ENCODE measurements around the gene PTRH2.

Gene PTRH2

GRCh38 chr17:59699786-59700185, 7.4 kb downstream of the PTRH2 start:
- Histone ChIP-seq H3K79me2 (ENCODE audit: insufficient read depth, low read depth) (peaks cover 98% of the 10 kb centered on the region), H3K4me2 (no peak overlapping the region), H4K20me1 (ENCODE audit: insufficient read depth) (peaks cover 34% of the 10 kb centered on the region), H3K27me3 (ENCODE audit: insufficient read depth, low read depth) (no peaks in the 10 kb centered on the region), H3K36me3 (ENCODE audit: insufficient read depth) (peaks cover 16% of the 10 kb centered on the region; the same call in 1 of the 2 replicates), H3K9ac (no peak overlapping the region), H3K4me1 (ENCODE audit: low read depth, poor library complexity, severe bottlenecking) (peaks cover 49% of the 10 kb centered on the region), H2AFZ (ENCODE audit: low read depth) (no peak overlapping the region), H3K27ac (no peak overlapping the region), H3K4me3 (IDR thresholded peaks at IDR 0.05; ENCODE audit: insufficient read depth, low read depth, low read length) (no peak overlapping the region)
- TF ChIP-seq CTCF (conservative IDR thresholded peaks at IDR 0.05; ENCODE audit: low read depth, low read length): no peak

GRCh38 chr17:59699218-59699617, 8.0 kb downstream of the PTRH2 start:
- TF ChIP-seq CTCF (conservative IDR thresholded peaks at IDR 0.05; ENCODE audit: low read depth, low read length): no peak
- H3K4me2 ChIP-seq: no peak overlapping the region
- no peak overlapping the region for H3K9ac ChIP-seq
- peaks cover 52% of the 10 kb centered on the region for H3K4me1 ChIP-seq (ENCODE audit: low read depth, poor library complexity, severe bottlenecking)
- peaks cover 16% of the 10 kb centered on the region; the same call in 1 of the 2 replicates for H3K36me3 ChIP-seq (ENCODE audit: insufficient read depth)
- peaks cover 33% of the 10 kb centered on the region for H4K20me1 ChIP-seq (ENCODE audit: insufficient read depth)
- H3K79me2 ChIP-seq (ENCODE audit: insufficient read depth, low read depth): peaks cover 98% of the 10 kb centered on the region
- H3K27me3 ChIP-seq (ENCODE audit: insufficient read depth, low read depth): no peaks in the 10 kb centered on the region
- H3K27ac ChIP-seq: no peak overlapping the region
- no peak overlapping the region for H3K4me3 ChIP-seq (IDR thresholded peaks at IDR 0.05; ENCODE audit: insufficient read depth, low read depth, low read length)
- no peak overlapping the region for H2AFZ ChIP-seq (ENCODE audit: low read depth)

- no peak for TF ChIP-seq CTCF (conservative IDR thresholded peaks at IDR 0.05; ENCODE audit: low read depth, low read length)
- no peak overlapping the region for H3K4me2 ChIP-seq
- H3K36me3 ChIP-seq (ENCODE audit: insufficient read depth): peaks cover 16% of the 10 kb centered on the region; the same call in 1 of the 2 replicates
- no peak overlapping the region for H2AFZ ChIP-seq (ENCODE audit: low read depth)
- peaks cover 90% of the 10 kb centered on the region for H3K79me2 ChIP-seq (ENCODE audit: insufficient read depth, low read depth)
- no peak overlapping the region for H3K9ac ChIP-seq
- H3K4me3 ChIP-seq (IDR thresholded peaks at IDR 0.05; ENCODE audit: insufficient read depth, low read depth, low read length): no peak overlapping the region
- no peaks in the 10 kb centered on the region for H3K27me3 ChIP-seq (ENCODE audit: insufficient read depth, low read depth)
- H3K4me1 ChIP-seq (ENCODE audit: low read depth, poor library complexity, severe bottlenecking): peaks cover 49% of the 10 kb centered on the region
- no peak overlapping the region for H3K27ac ChIP-seq
- H4K20me1 ChIP-seq (ENCODE audit: insufficient read depth): peaks cover 28% of the 10 kb centered on the region
Observed at GRCh38 chr17:59698143-59698542, 9.1 kb downstream of the PTRH2 start.

- H3K4me1 ChIP-seq (ENCODE audit: low read depth, poor library complexity, severe bottlenecking): peaks cover 49% of the 10 kb centered on the region
- no peak overlapping the region for H3K9ac ChIP-seq
- no peak overlapping the region for H3K27ac ChIP-seq
- no peak overlapping the region for H3K4me2 ChIP-seq
- peaks cover 16% of the 10 kb centered on the region; the same call in 1 of the 2 replicates for H3K36me3 ChIP-seq (ENCODE audit: insufficient read depth)
- H2AFZ ChIP-seq (ENCODE audit: low read depth): no peak overlapping the region
- H3K4me3 ChIP-seq (IDR thresholded peaks at IDR 0.05; ENCODE audit: insufficient read depth, low read depth, low read length): no peak overlapping the region
- peaks cover 76% of the 10 kb centered on the region for H3K79me2 ChIP-seq (ENCODE audit: insufficient read depth, low read depth)
- no peak for TF ChIP-seq CTCF (conservative IDR thresholded peaks at IDR 0.05; ENCODE audit: low read depth, low read length)
- H3K27me3 ChIP-seq (ENCODE audit: insufficient read depth, low read depth): no peaks in the 10 kb centered on the region
- peaks cover 17% of the 10 kb centered on the region; the same call in 1 of the 2 replicates for H4K20me1 ChIP-seq (ENCODE audit: insufficient read depth)
Observed at GRCh38 chr17:59696682-59697277, 10.4 kb downstream of the PTRH2 start.

Data from KMS-11 (cell line).